H1 (cell line): ENCODE measurements around the gene SYPL1. TPM values are rescaled to one million over a fixed set of nuclear protein-coding genes. Genes with fewer than 3 reads are reported as not detected.

Experiments
- CTCF ChIA-PET: fragments of 300-600 bp; sonication (Branson Sonifier 250); formaldehyde crosslinking; loops from one replicate; lab custom pipeline; 2021; ENCODE audit not compliant: partially characterized antibody; lab: Charles Lee
- POLR2A ChIA-PET: fragments of 300-600 bp; sonication (Branson Sonifier 250); formaldehyde crosslinking; loops from one replicate; lab custom pipeline; 2021; ENCODE audit warnings: inconsistent platforms; ENCODE audit not compliant: partially characterized antibody; lab: Charles Lee
- DNase-seq, 2 experiments: peaks; one replicate each; pipeline versions ENCODE4 v3.0.0 to v3.0.0-alpha.2; 2010 to 2022; ENCODE audit warnings: low spot score in 2 of 2, low read depth in 1 of 2, mixed read lengths in 1 of 2
- FAIRE-seq: peaks from 2 replicates; lab custom pipeline; 2011; peaks lifted over from hg19 to GRCh38; lab: Jason Lieb, UNC
- H2AFZ ChIP-seq: 2 replicates; pipeline ENCODE4 v1.8.1; 2012; ENCODE audit warnings: low read length, inconsistent platforms
- H2AK5ac ChIP-seq: 2 replicates; pipeline ENCODE4 v1.6.1; 2013; ENCODE audit warnings: low read depth, low read length
- H2BK120ac ChIP-seq: replicated peaks from 2 replicates; pipeline ENCODE3; 2013; ENCODE audit warnings: low read depth, low read length, inconsistent platforms
- H2BK12ac ChIP-seq: 2 replicates; pipeline ENCODE4 v1.6.1; 2013; ENCODE audit warnings: low read depth, low read length
- H2BK15ac ChIP-seq: 2 replicates; pipeline ENCODE4 v1.6.1; 2013; ENCODE audit warnings: low read length
- H2BK20ac ChIP-seq: 2 replicates; pipeline ENCODE4 v1.6.1; 2013; ENCODE audit warnings: low read length
- H2BK5ac ChIP-seq: 2 replicates; pipeline ENCODE4 v1.6.1; 2013; ENCODE audit warnings: low read depth, low read length
- H3K14ac ChIP-seq: 2 replicates; pipeline ENCODE4 v1.6.1; 2013; ENCODE audit warnings: inconsistent platforms; ENCODE audit not compliant: insufficient read length
- H3K18ac ChIP-seq: 2 replicates; pipeline ENCODE4 v1.6.1; 2013; ENCODE audit warnings: low read length; ENCODE audit errors: extremely low read depth
- H3K23ac ChIP-seq: 2 replicates; pipeline ENCODE4 v1.6.1; 2013; ENCODE audit warnings: inconsistent platforms; ENCODE audit not compliant: insufficient read length
- H3K23me2 ChIP-seq: 2 replicates; pipeline ENCODE4 v1.6.1; 2013; ENCODE audit warnings: low read depth, low read length
- H3K27ac ChIP-seq: 2 replicates; pipeline ENCODE4 v1.6.1; 2011; ENCODE audit warnings: low read depth, low read length, inconsistent platforms
- H3K27me3 ChIP-seq, 4 experiments: replicated peaks in 1 of 4; 1 replicate in 1 of 4; 2 replicates in 3 of 4; pipeline versions ENCODE4 v1.6.1 to v1.8.1; 2011 to 2013; ENCODE audit warnings: low read length in 3 of 4, mild to moderate bottlenecking in 3 of 4, inconsistent platforms in 2 of 4, mixed read lengths in 2 of 4, moderate library complexity in 1 of 4; ENCODE audit not compliant: control insufficient read depth in 3 of 4, insufficient read depth in 3 of 4; ENCODE audit errors: extremely low read depth in 1 of 4
- H3K36me3 ChIP-seq, 4 experiments: 2 replicates each; pipeline versions ENCODE4 v1.6.1 to v1.8.1; 2011 to 2013; ENCODE audit warnings: mild to moderate bottlenecking in 4 of 4, low read length in 3 of 4, moderate library complexity in 2 of 4, control low read depth in 1 of 4, inconsistent platforms in 1 of 4; ENCODE audit not compliant: insufficient read depth in 4 of 4, control insufficient read depth in 2 of 4
- H3K4ac ChIP-seq: replicated peaks from 2 replicates; pipeline ENCODE3; 2013; ENCODE audit warnings: low read length, low read depth, mixed read lengths, inconsistent platforms; ENCODE audit not compliant: insufficient read length
- H3K4me1 ChIP-seq, 4 experiments: replicated peaks in 1 of 4; 1 replicate in 1 of 4; 2 replicates in 3 of 4; pipeline versions ENCODE4 v1.6.1 to v1.8.1; 2011 to 2013; ENCODE audit warnings: low read length in 3 of 4, inconsistent platforms in 2 of 4, mixed read lengths in 1 of 4; ENCODE audit not compliant: insufficient read depth in 4 of 4, control insufficient read depth in 3 of 4
- H3K4me2 ChIP-seq, 2 experiments: 2 replicates each; pipeline versions ENCODE4 v1.6.1 to v1.8.1; 2011 to 2013; ENCODE audit warnings: low read depth in 2 of 2, low read length in 2 of 2, control low read depth in 1 of 2, inconsistent platforms in 1 of 2, mild to moderate bottlenecking in 1 of 2; ENCODE audit not compliant: insufficient read depth in 1 of 2
- H3K4me3 ChIP-seq, 4 experiments: fragments of 200-600, 300-600 bp in 1 of 4; sonication (generic), shearing (Covaris generic), sonication (Bioruptor Twin) in 1 of 4; 2 replicates each; pipeline versions ENCODE4 v1.5.1 to v1.8.1; 2011 to 2016; ENCODE audit warnings: low read length in 4 of 4, low read depth in 3 of 4, control low read depth in 2 of 4, inconsistent platforms in 2 of 4, mild to moderate bottlenecking in 2 of 4, mixed read lengths in 1 of 4, moderate library complexity in 1 of 4; ENCODE audit not compliant: insufficient read depth in 2 of 4; ENCODE audit errors: extremely low read depth in 1 of 4
- H3K56ac ChIP-seq: replicated peaks from 2 replicates; pipeline ENCODE3; 2013; ENCODE audit warnings: low read depth, mild to moderate bottlenecking, mixed read lengths, low read length, inconsistent platforms; ENCODE audit not compliant: insufficient read length
- H3K79me1 ChIP-seq: 2 replicates; pipeline ENCODE4 v1.6.1; 2013; ENCODE audit warnings: low read depth, low read length, control low read depth
- H3K79me2 ChIP-seq, 2 experiments: 2 replicates each; pipeline versions ENCODE4 v1.6.1 to v1.8.1; 2012 to 2013; ENCODE audit warnings: low read length in 2 of 2, mild to moderate bottlenecking in 2 of 2, inconsistent platforms in 1 of 2; ENCODE audit not compliant: insufficient read depth in 2 of 2, control insufficient read depth in 1 of 2
- H3K9ac ChIP-seq, 4 experiments: replicated peaks in 1 of 4; 1 replicate in 1 of 4; 2 replicates in 3 of 4; pipeline versions ENCODE4 v1.6.1 to v1.8.1; 2011 to 2013; ENCODE audit warnings: low read depth in 3 of 4, low read length in 3 of 4, control low read depth in 2 of 4, mild to moderate bottlenecking in 2 of 4, moderate library complexity in 2 of 4, inconsistent platforms in 1 of 4; ENCODE audit errors: extremely low read depth in 1 of 4
- H3K9me3 ChIP-seq, 2 experiments: 2 replicates each; pipeline versions ENCODE4 v1.6.1 to v1.8.1; 2012 to 2013; ENCODE audit warnings: mild to moderate bottlenecking in 2 of 2, moderate library complexity in 2 of 2, control low read depth in 1 of 2, inconsistent platforms in 1 of 2, low read depth in 1 of 2, low read length in 1 of 2, mixed read lengths in 1 of 2; ENCODE audit not compliant: insufficient read depth in 2 of 2
- H4K20me1 ChIP-seq, 2 experiments: replicated peaks in 1 of 2; 2 replicates each; pipeline versions ENCODE3 to v1.8.1; 2011 to 2013; ENCODE audit warnings: inconsistent platforms in 2 of 2, low read length in 2 of 2, mild to moderate bottlenecking in 1 of 2; ENCODE audit not compliant: insufficient read depth in 2 of 2, control insufficient read depth in 1 of 2
- H4K5ac ChIP-seq: 2 replicates; pipeline ENCODE4 v1.6.1; 2013; ENCODE audit warnings: low read length, low read depth, mixed read lengths, inconsistent platforms; ENCODE audit not compliant: insufficient read length
- H4K8ac ChIP-seq: 2 replicates; pipeline ENCODE4 v1.8.0; 2013; ENCODE audit warnings: mild to moderate bottlenecking, moderate library complexity, low read length, inconsistent platforms; ENCODE audit not compliant: insufficient read depth; ENCODE audit errors: extremely low read depth
- H4K91ac ChIP-seq: replicated peaks from 2 replicates; pipeline ENCODE3; 2013; ENCODE audit warnings: low read length, mixed read lengths, inconsistent platforms; ENCODE audit not compliant: insufficient read length
- CHD1 ChIP-seq: IDR thresholded peaks from 2 replicates; pipeline ENCODE4 v1.6.1; 2012; ENCODE audit warnings: low read depth, low read length, improper control_type of control experiment
- CTCF ChIP-seq, 3 experiments: IDR thresholded peaks; 1 replicate in 2 of 3; 2 replicates in 1 of 3; pipeline versions ENCODE4 v1.5.1 to v1.6.1; 2011; ENCODE audit warnings: low read length in 3 of 3, mild to moderate bottlenecking in 3 of 3, inconsistent platforms in 2 of 3, low read depth in 1 of 3, moderate library complexity in 1 of 3; ENCODE audit not compliant: insufficient read depth in 1 of 3; ENCODE audit errors: control extremely low read depth in 1 of 3
- EZH2 ChIP-seq: fragments of 200-600 bp; sonication (generic); IDR thresholded peaks from 2 replicates; pipeline ENCODE4 v1.7.1; 2012; ENCODE audit warnings: low read depth, mild to moderate bottlenecking, moderate library complexity, low read length, inconsistent platforms; ENCODE audit not compliant: severe bottlenecking
- NANOG ChIP-seq: IDR thresholded peaks from 2 replicates; pipeline ENCODE4 v1.6.1; 2011; ENCODE audit warnings: low read length, low read depth, mild to moderate bottlenecking, inconsistent platforms; ENCODE audit not compliant: insufficient read depth, poor library complexity, severe bottlenecking
- SIX5 ChIP-seq: IDR thresholded peaks from 2 replicates; pipeline ENCODE4 v1.6.1; 2011; ENCODE audit warnings: mild to moderate bottlenecking, low read depth, low read length
- SP1 ChIP-seq: IDR thresholded peaks from 2 replicates; pipeline ENCODE4 v1.6.1; 2011; ENCODE audit warnings: low read depth, low read length
- TEAD4 ChIP-seq: IDR thresholded peaks from 2 replicates; pipeline ENCODE4 v1.6.1; 2012; ENCODE audit warnings: low read depth, low read length, inconsistent platforms, mixed read lengths
- WGBS, 2 experiments: shearing (Covaris generic) in 1 of 2; methylation state at CpG; one replicate each; pipeline versions ENCODE4 v1.1.6 to v1.1.7; 2013 to 2015; ENCODE audit warnings: low lambda C conversion rate in 2 of 2, mixed read lengths in 2 of 2, inconsistent platforms in 1 of 2, low coverage in 1 of 2, missing lambda C conversion rate in 1 of 2; ENCODE audit not compliant: insufficient replicate concordance in 2 of 2, insufficient coverage in 1 of 2, insufficient read length in 1 of 2; ENCODE audit errors: extremely low coverage in 1 of 2, missing lambda C conversion rate in 1 of 2; 5-methylcytosine and 5-hydroxymethylcytosine counted together
- polyA plus RNA-seq, 7 experiments: library from polyadenylated mRNA; depleted of rRNA in 3 of 7; stranded (reverse) in 5 of 7; unstranded in 2 of 7; fragments of >200 nt in 5 of 7; fragments of 200-250 nt in 2 of 7; gene quantifications; 1 replicate in 5 of 7; 2 replicates in 1 of 7; 4 replicates in 1 of 7; pipeline versions ENCODE4 v1.2.1 to v1.2.3, GENCODE V29; 2011 to 2013; ENCODE audit warnings: missing spikeins in 2 of 7, mixed read lengths in 2 of 7
- total RNA-seq: library from RNA; stranded (reverse); fragmentation: NEBNext Ultra II Directional; extraction: Animal tissue kit (Norgen Biotek cat#: 25700); gene quantifications from 2 replicates; pipeline ENCODE4 v1.2.1, GENCODE V29; 2021

Gene SYPL1
- total and polyA plus RNA-seq, 2 of the 8 experiments (the other 6 are each of a cell fraction or from before 2014, with no cell fraction given), result 44.9 to 57.7 TPM

- no peak overlapping the region for H3K9ac ChIP-seq
- POLR2A ChIA-PET, result interaction anchor here (0.7 to 3.8 kb wide), 2 partner anchors 11 to 64 kb away, joined by 3 to 15 read pairs; no protein-coding TSS in a partner anchor
- H4K8ac ChIP-seq, result no peak overlapping the region
- H3K36me3 ChIP-seq, result no peaks in the 10 kb centered on the region
- no peaks in the 10 kb centered on the region for H3K79me2 ChIP-seq
- H3K14ac ChIP-seq, result no peak overlapping the region
- H4K5ac ChIP-seq, result no peak overlapping the region
- no peak overlapping the region for H2BK120ac ChIP-seq
- H2AK5ac ChIP-seq, result no peak overlapping the region
- no peak overlapping the region for H3K23ac ChIP-seq
- 91% methylated on average over 9 of the region's 9 CpGs; no CpG with 5 or more reads in 1 of the 2 experiments for WGBS, 2 experiments
- no peaks in the 10 kb centered on the region for H3K79me1 ChIP-seq
- H2BK12ac ChIP-seq, result no peak overlapping the region
- no peak overlapping the region for H3K27ac ChIP-seq
- CTCF ChIA-PET, result interaction anchor here (0.6 to 6.2 kb wide), 13 partner anchors 9 to 541 kb away, joined by 3 to 38 read pairs (median 4); no protein-coding TSS in a partner anchor
- no peaks in the 10 kb centered on the region for H3K27me3 ChIP-seq
- peak overlapping the region; percentile 94 for H2BK15ac ChIP-seq
- no peaks in the 10 kb centered on the region for H3K9me3 ChIP-seq
- H4K20me1 ChIP-seq, result no peaks in the 10 kb centered on the region
- peak overlapping the region; percentile 73; the same call in 1 of the 2 replicates for H2BK5ac ChIP-seq
- no peak overlapping the region for H4K91ac ChIP-seq
- H3K18ac ChIP-seq, result no peak overlapping the region
- 0 out of 2 replicates have a peak overlapping the region, but pooled peaks have one; percentile 46 for H2AFZ ChIP-seq
- FAIRE-seq (no peak), DNase-seq (no peak)
- no peak overlapping the region for H3K4me3 ChIP-seq
- H3K4me1 ChIP-seq, result peaks cover 0 to 4% (median 2%) of the 10 kb centered on the region in 4 experiments; a peak in 1 of 7 replicates
- H3K4ac ChIP-seq, result no peak overlapping the region
- H3K23me2 ChIP-seq, result no peaks in the 10 kb centered on the region
- no peak overlapping the region for H3K56ac ChIP-seq
- H2BK20ac ChIP-seq, result 0 out of 2 replicates have a peak overlapping the region, but pooled peaks have one; percentile 11
- H3K4me2 ChIP-seq, result no peak overlapping the region
- TF ChIP-seq CTCF (IDR thresholded peaks at IDR 0.05; ENCODE audit: control extremely low read depth in 1 of 3, insufficient read depth in 1 of 3, low read depth in 1 of 3, low read length in 3 of 3) (no peak), CHD1 (no peak), SP1 (no peak), SIX5 (no peak), NANOG (no peak), EZH2 (no peak), TEAD4 (no peak)
Observed at GRCh38 chr7:106071356-106071998, 40.6 kb downstream of the SYPL1 start.
